SK-N-SH (cell line): Measurements from ENCODE around the gene HOXA2. TPM values are rescaled to one million over a fixed set of nuclear protein-coding genes. Genes with fewer than 3 reads are reported as not detected.

Experiments used
- CTCF ChIA-PET: fragments of 300-600, 350-600 bp; formaldehyde crosslinking; extraction: SDS; loops from one replicate; lab custom pipeline; 2021; lab: Yijun Ruan, JAX
- POLR2A ChIA-PET: fragments of 350-600 bp; sonication (Branson Sonifier 250); formaldehyde crosslinking; extraction: SDS; loops from one replicate; lab custom pipeline; 2020; ENCODE audit warnings: antibody characterized with exemption, inconsistent platforms; lab: Yijun Ruan, JAX
- DNase-seq: peaks from one replicate; pipeline ENCODE4 v3.0.0; 2012
- H2AFZ ChIP-seq: fragments of 200-600 bp; sonication (generic); 2 replicates; pipeline ENCODE4 v1.8.1; 2016; ENCODE audit warnings: antibody characterized with exemption, mild to moderate bottlenecking, low read depth
- H3F3A ChIP-seq: fragments of 200-600 bp; sonication (generic); replicated peaks from 2 replicates; pipeline ENCODE3; 2016; ENCODE audit warnings: antibody characterized with exemption, mild to moderate bottlenecking; ENCODE audit not compliant: insufficient read depth
- H3K27ac ChIP-seq, 2 experiments: fragments of 200-500 bp in 1 of 2; fragments of 200-600 bp in 1 of 2; sonication (Bioruptor generic) in 1 of 2; sonication (generic), shearing (Covaris generic) in 1 of 2; 2 replicates each; pipeline versions ENCODE4 v1.5.1 to v1.6.1; 2014 to 2016; ENCODE audit warnings: low read depth in 2 of 2, inconsistent platforms in 1 of 2, low read length in 1 of 2, mild to moderate bottlenecking in 1 of 2, mixed read lengths in 1 of 2
- H3K27me3 ChIP-seq: fragments of 200-600 bp; sonication (generic), shearing (Covaris generic); 2 replicates; pipeline ENCODE4 v1.6.1; 2016; ENCODE audit warnings: mixed run types; ENCODE audit not compliant: insufficient read depth
- H3K36me3 ChIP-seq, 2 experiments: fragments of 200-500 bp in 1 of 2; fragments of 200-600 bp in 1 of 2; sonication (Bioruptor generic) in 1 of 2; sonication (generic) in 1 of 2; replicated peaks in 1 of 2; 2 replicates each; pipeline versions ENCODE3 to v1.5.1; 2014 to 2016; ENCODE audit warnings: low read length in 1 of 2, mild to moderate bottlenecking in 1 of 2; ENCODE audit not compliant: insufficient read depth in 2 of 2, control insufficient read depth in 1 of 2
- H3K4me1 ChIP-seq, 2 experiments: fragments of 200-500 bp in 1 of 2; fragments of 200-600 bp in 1 of 2; sonication (Bioruptor generic) in 1 of 2; sonication (generic), shearing (Covaris generic) in 1 of 2; 2 replicates each; pipeline versions ENCODE4 v1.5.1 to v1.6.1; 2014 to 2016; ENCODE audit warnings: low read depth in 1 of 2, low read length in 1 of 2, mixed run types in 1 of 2; ENCODE audit not compliant: insufficient read depth in 2 of 2, control insufficient read depth in 1 of 2
- H3K4me2 ChIP-seq: fragments of 200-600 bp; sonication (generic), shearing (Covaris generic); 2 replicates; pipeline ENCODE4 v1.6.1; 2017; ENCODE audit warnings: mixed run types
- H3K4me3 ChIP-seq, 2 experiments: fragments of 200-500 bp in 1 of 2; fragments of 200-600 bp in 1 of 2; sonication (Bioruptor generic) in 1 of 2; sonication (generic), shearing (Covaris generic) in 1 of 2; 2 replicates each; pipeline versions ENCODE4 v1.5.1 to v1.8.1; 2014 to 2016; ENCODE audit warnings: low read depth in 2 of 2, inconsistent platforms in 1 of 2, low read length in 1 of 2, mild to moderate bottlenecking in 1 of 2, mixed read lengths in 1 of 2, moderate library complexity in 1 of 2
- H3K79me2 ChIP-seq: fragments of 200-600 bp; sonication (generic); 2 replicates; pipeline ENCODE4 v1.8.1; 2017; ENCODE audit warnings: mild to moderate bottlenecking; ENCODE audit not compliant: insufficient read depth
- H3K9ac ChIP-seq: fragments of 200-600 bp; sonication (generic); 2 replicates; pipeline ENCODE4 v1.6.1; 2017; ENCODE audit warnings: mixed run types
- H3K9me2 ChIP-seq: fragments of 200-600 bp; sonication (generic); 2 replicates; pipeline ENCODE4 v1.6.1; 2017; ENCODE audit warnings: mixed run types
- H3K9me3 ChIP-seq: fragments of 200-600 bp; sonication (generic); 2 replicates; pipeline ENCODE4 v1.6.1; 2017; ENCODE audit warnings: mixed run types, mild to moderate bottlenecking, moderate library complexity
- H4K20me1 ChIP-seq: fragments of 200-600 bp; sonication (generic); 2 replicates; pipeline ENCODE4 v1.6.1; 2017; ENCODE audit warnings: mild to moderate bottlenecking, mixed run types; ENCODE audit not compliant: insufficient read depth
- CHD2 ChIP-seq: fragments of 150-350 bp; IDR thresholded peaks from 2 replicates; pipeline ENCODE4 v1.6.1; 2018; ENCODE audit warnings: low read length; ENCODE audit not compliant: partially characterized antibody
- ELF1 ChIP-seq: IDR thresholded peaks from 2 replicates; pipeline ENCODE4 v1.4.0; 2012
- EP300 ChIP-seq, 2 experiments: IDR thresholded peaks; 2 replicates each; pipeline versions ENCODE4 v1.4.0 to v1.6.1; 2012; ENCODE audit warnings: borderline replicate concordance in 1 of 2, low read depth in 1 of 2, low read length in 1 of 2
- EZH2phosphoT487 ChIP-seq: fragments of 200-600 bp; sonication (generic); IDR thresholded peaks from 2 replicates; pipeline ENCODE4 v1.6.1; 2017; ENCODE audit warnings: low read depth, mixed run types, mild to moderate bottlenecking, antibody characterized with exemption, moderate library complexity, borderline replicate concordance
- FOSL2 ChIP-seq: IDR thresholded peaks from 2 replicates; pipeline ENCODE4 v1.4.0; 2012; ENCODE audit warnings: low read depth, mild to moderate bottlenecking, moderate library complexity, borderline replicate concordance
- FOXM1 ChIP-seq: IDR thresholded peaks from 2 replicates; pipeline ENCODE4 v1.4.0; 2012; ENCODE audit warnings: low read depth, mild to moderate bottlenecking
- MEF2A ChIP-seq: IDR thresholded peaks from 2 replicates; pipeline ENCODE4 v1.4.0; 2012; ENCODE audit warnings: low read depth, borderline replicate concordance
- NFIC ChIP-seq: IDR thresholded peaks from 2 replicates; pipeline ENCODE4 v1.4.0; 2012; ENCODE audit warnings: borderline replicate concordance
- NRF1 ChIP-seq: IDR thresholded peaks from 2 replicates; pipeline ENCODE4 v1.6.1; 2012; ENCODE audit warnings: low read depth, mild to moderate bottlenecking, low read length
- RAD21 ChIP-seq: IDR thresholded peaks from 2 replicates; pipeline ENCODE4 v1.6.1; 2012; ENCODE audit warnings: mild to moderate bottlenecking, low read length
- RCOR1 ChIP-seq: fragments of 150-350 bp; IDR thresholded peaks from 2 replicates; pipeline ENCODE4 v1.6.1; 2017; ENCODE audit warnings: antibody characterized with exemption, low read length
- RXRA ChIP-seq: IDR thresholded peaks from 2 replicates; pipeline ENCODE4 v1.4.0; 2012; ENCODE audit warnings: low read depth, mild to moderate bottlenecking, borderline replicate concordance
- SIN3A ChIP-seq: IDR thresholded peaks from 2 replicates; pipeline ENCODE4 v1.6.1; 2012; ENCODE audit warnings: low read depth, mild to moderate bottlenecking, low read length, moderate library complexity, borderline replicate concordance
- SMC3 ChIP-seq: IDR thresholded peaks from 2 replicates; pipeline ENCODE4 v1.6.1; 2012; ENCODE audit warnings: low read depth, low read length, improper control_type of control experiment
- TAF1 ChIP-seq: IDR thresholded peaks from 2 replicates; pipeline ENCODE4 v1.6.1; 2012; ENCODE audit warnings: low read depth, mild to moderate bottlenecking, low read length, moderate library complexity, borderline replicate concordance
- TEAD4 ChIP-seq: IDR thresholded peaks from 2 replicates; pipeline ENCODE4 v1.4.0; 2012; ENCODE audit warnings: mild to moderate bottlenecking, borderline replicate concordance; ENCODE audit not compliant: insufficient read depth
- YY1 ChIP-seq: IDR thresholded peaks from 2 replicates; pipeline ENCODE4 v1.4.0; 2012; ENCODE audit warnings: low read depth, mild to moderate bottlenecking
- WGBS: methylation state at CpG from one replicate; pipeline ENCODE4 v1.1.6; 2017; ENCODE audit warnings: low lambda C conversion rate; 5-methylcytosine and 5-hydroxymethylcytosine counted together
- polyA plus RNA-seq, 3 experiments: library from polyadenylated mRNA; depleted of rRNA; stranded (reverse); fragments of >200 nt; gene quantifications; 2 replicates each; pipeline ENCODE4 v1.2.3, GENCODE V29; 2012
- TF ChIP-seq, protein P1 (sequence below): IDR thresholded peaks from 2 replicates; pipeline ENCODE4 v1.4.0; 2012; ENCODE audit warnings: low read depth, borderline replicate concordance
- TF ChIP-seq, protein P2 (sequence below): fragments of 200-600 bp; sonication (generic); IDR thresholded peaks from 2 replicates; pipeline ENCODE4 v1.6.1; 2017; ENCODE audit warnings: antibody characterized with exemption, mild to moderate bottlenecking, moderate library complexity
- TF ChIP-seq, protein P3 (sequence below): fragments of 150-350 bp; IDR thresholded peaks from 2 replicates; pipeline ENCODE4 v1.6.1; 2017; ENCODE audit warnings: antibody characterized with exemption, low read length, low read depth, borderline replicate concordance

The HOXA2 gene
- polyA plus RNA-seq, 1 of the 3 experiments (the other 2 are of a cell fraction): not detected

GRCh38 chr7:27073076-27073475 lies 29.4 kb downstream of the HOXA2 start:
- H3K27ac ChIP-seq: no peak overlapping the region
- no peak overlapping the region for H3K4me3 ChIP-seq
- no peaks in the 10 kb centered on the region for H3K4me1 ChIP-seq
- ChIA-PET CTCF (no interaction called here), POLR2A (no interaction called here)
- H3K4me2 ChIP-seq: no peak overlapping the region
- no peaks in the 10 kb centered on the region for H3K79me2 ChIP-seq
- peaks cover 14% of the 10 kb centered on the region for H3K27me3 ChIP-seq
- no peaks in the 10 kb centered on the region for H3K9me2 ChIP-seq
- no peak for DNase-seq
- TF ChIP-seq YY1 (no peak), MEF2A (no peak), EZH2phosphoT487 (no peak), SIN3A (no peak), SMC3 (no peak), TAF1 (no peak), TEAD4 (no peak)
- TF ChIP-seq, protein P1, sequence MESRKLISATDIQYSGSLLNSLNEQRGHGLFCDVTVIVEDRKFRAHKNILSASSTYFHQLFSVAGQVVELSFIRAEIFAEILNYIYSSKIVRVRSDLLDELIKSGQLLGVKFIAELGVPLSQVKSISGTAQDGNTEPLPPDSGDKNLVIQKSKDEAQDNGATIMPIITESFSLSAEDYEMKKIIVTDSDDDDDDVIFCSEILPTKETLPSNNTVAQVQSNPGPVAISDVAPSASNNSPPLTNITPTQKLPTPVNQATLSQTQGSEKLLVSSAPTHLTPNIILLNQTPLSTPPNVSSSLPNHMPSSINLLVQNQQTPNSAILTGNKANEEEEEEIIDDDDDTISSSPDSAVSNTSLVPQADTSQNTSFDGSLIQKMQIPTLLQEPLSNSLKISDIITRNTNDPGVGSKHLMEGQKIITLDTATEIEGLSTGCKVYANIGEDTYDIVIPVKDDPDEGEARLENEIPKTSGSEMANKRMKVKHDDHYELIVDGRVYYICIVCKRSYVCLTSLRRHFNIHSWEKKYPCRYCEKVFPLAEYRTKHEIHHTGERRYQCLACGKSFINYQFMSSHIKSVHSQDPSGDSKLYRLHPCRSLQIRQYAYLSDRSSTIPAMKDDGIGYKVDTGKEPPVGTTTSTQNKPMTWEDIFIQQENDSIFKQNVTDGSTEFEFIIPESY: no peak
- H2AFZ ChIP-seq: no peak overlapping the region
- no peaks in the 10 kb centered on the region for H3K36me3 ChIP-seq
- H3K9ac ChIP-seq: no peak overlapping the region
- H4K20me1 ChIP-seq: no peaks in the 10 kb centered on the region
- no peaks in the 10 kb centered on the region for H3F3A ChIP-seq
- H3K9me3 ChIP-seq: no peaks in the 10 kb centered on the region

- no peak overlapping the region for H3K9ac ChIP-seq
- no peak overlapping the region for H3K4me3 ChIP-seq
- H3K36me3 ChIP-seq: no peaks in the 10 kb centered on the region
- ChIA-PET POLR2A (no interaction called here), CTCF (interaction anchor here (0.6 to 0.8 kb wide), 2 partner anchors 11 to 474 kb away, joined by 3 read pairs; no protein-coding TSS in a partner anchor)
- whole genome bisulfite sequencing: 18% methylated on average over 6 of the region's 6 CpGs
- H3K79me2 ChIP-seq: no peaks in the 10 kb centered on the region
- no peak overlapping the region for H3K27ac ChIP-seq
- no peak for DNase-seq
- H4K20me1 ChIP-seq: no peaks in the 10 kb centered on the region
- H3K9me3 ChIP-seq: no peaks in the 10 kb centered on the region
- no peaks in the 10 kb centered on the region for H3F3A ChIP-seq
- no peaks in the 10 kb centered on the region for H3K4me1 ChIP-seq
- H3K4me2 ChIP-seq: no peak overlapping the region
- no peaks in the 10 kb centered on the region for H3K9me2 ChIP-seq
- peaks cover 25% of the 10 kb centered on the region for H3K27me3 ChIP-seq
- H2AFZ ChIP-seq: no peak overlapping the region
- TF ChIP-seq, protein P2, sequence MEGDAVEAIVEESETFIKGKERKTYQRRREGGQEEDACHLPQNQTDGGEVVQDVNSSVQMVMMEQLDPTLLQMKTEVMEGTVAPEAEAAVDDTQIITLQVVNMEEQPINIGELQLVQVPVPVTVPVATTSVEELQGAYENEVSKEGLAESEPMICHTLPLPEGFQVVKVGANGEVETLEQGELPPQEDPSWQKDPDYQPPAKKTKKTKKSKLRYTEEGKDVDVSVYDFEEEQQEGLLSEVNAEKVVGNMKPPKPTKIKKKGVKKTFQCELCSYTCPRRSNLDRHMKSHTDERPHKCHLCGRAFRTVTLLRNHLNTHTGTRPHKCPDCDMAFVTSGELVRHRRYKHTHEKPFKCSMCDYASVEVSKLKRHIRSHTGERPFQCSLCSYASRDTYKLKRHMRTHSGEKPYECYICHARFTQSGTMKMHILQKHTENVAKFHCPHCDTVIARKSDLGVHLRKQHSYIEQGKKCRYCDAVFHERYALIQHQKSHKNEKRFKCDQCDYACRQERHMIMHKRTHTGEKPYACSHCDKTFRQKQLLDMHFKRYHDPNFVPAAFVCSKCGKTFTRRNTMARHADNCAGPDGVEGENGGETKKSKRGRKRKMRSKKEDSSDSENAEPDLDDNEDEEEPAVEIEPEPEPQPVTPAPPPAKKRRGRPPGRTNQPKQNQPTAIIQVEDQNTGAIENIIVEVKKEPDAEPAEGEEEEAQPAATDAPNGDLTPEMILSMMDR: no peak
- TF ChIP-seq ELF1: no peak
- no peak for TF ChIP-seq FOXM1
- no peak for TF ChIP-seq TEAD4
- TF ChIP-seq NFIC: no peak
- no peak for TF ChIP-seq NRF1
- no peak for TF ChIP-seq MEF2A
- TF ChIP-seq RCOR1: no peak
- TF ChIP-seq YY1: no peak
- TF ChIP-seq EZH2phosphoT487: no peak
- TF ChIP-seq, protein P1: no peak
- TF ChIP-seq EP300 (IDR thresholded peaks at IDR 0.05; ENCODE audit: borderline replicate concordance in 1 of 2, low read depth in 1 of 2, low read length in 1 of 2): no peak
- TF ChIP-seq RXRA: no peak
- TF ChIP-seq FOSL2: no peak
- TF ChIP-seq, protein P3, sequence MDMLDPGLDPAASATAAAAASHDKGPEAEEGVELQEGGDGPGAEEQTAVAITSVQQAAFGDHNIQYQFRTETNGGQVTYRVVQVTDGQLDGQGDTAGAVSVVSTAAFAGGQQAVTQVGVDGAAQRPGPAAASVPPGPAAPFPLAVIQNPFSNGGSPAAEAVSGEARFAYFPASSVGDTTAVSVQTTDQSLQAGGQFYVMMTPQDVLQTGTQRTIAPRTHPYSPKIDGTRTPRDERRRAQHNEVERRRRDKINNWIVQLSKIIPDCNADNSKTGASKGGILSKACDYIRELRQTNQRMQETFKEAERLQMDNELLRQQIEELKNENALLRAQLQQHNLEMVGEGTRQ: no peak
- TF ChIP-seq CHD2: no peak
- TF ChIP-seq TAF1: no peak
- no peak for TF ChIP-seq RAD21
Measured at GRCh38 chr7:27071622-27072390, 30.7 kb downstream of the HOXA2 start.
